ENCODE results near the gene GALNT9.

Gene GALNT9

DNA sequence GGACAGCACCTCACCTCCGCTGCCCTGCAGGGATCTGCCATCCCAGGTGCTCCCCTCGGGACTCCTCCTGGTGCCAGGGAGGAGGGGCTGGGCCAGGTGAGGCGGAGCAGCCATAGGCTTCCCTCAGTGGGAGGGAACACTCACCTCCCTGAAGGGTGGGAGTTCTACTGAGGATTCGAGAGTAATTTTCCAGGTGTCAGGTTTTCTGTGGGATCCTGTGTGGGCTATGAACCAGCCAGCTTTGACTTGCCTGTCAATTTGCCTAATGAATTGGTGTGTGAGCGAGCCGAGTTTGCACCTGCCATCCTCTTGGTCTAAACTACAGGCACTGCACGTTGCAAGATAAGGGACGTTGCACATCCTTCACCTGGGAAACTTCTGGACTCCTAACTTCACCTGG is 134.8 kb downstream of the GALNT9 start:
- no peak for DNase-seq

DNA sequence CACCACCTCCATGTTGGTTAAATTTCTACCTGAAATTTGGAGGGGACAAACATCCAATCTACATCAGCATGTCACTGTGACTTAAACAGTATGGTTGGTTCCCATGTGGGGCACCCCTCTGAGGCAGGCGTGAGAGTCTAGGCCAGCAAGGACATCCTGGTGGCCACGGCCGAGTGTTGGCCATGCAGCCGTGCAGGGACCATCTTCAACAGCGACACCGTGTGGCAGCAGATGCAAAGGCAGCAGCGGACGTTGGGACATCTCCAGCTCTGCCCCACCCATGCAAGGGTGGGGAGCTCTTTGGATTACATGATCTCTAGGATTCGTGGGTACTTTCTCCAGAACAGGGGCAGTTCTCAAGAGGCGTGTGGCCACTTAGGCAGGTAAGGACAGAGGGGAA is 135.3 kb downstream of the GALNT9 start:
- no peak for DNase-seq

GRCh38 chr12:132191715-132192553 is 137.5 kb downstream of the GALNT9 start:
- no peak for DNase-seq

GRCh38 chr12:132190834-132191500 is 138.4 kb downstream of the GALNT9 start:
- no peak for DNase-seq

GRCh38 chr12:132190012-132190755 is 139.2 kb downstream of the GALNT9 start:
- DNase-seq: no peak

GRCh38 chr12:132189378-132190011 is 139.9 kb downstream of the GALNT9 start:
- peak; percentile 94 for DNase-seq

DNA sequence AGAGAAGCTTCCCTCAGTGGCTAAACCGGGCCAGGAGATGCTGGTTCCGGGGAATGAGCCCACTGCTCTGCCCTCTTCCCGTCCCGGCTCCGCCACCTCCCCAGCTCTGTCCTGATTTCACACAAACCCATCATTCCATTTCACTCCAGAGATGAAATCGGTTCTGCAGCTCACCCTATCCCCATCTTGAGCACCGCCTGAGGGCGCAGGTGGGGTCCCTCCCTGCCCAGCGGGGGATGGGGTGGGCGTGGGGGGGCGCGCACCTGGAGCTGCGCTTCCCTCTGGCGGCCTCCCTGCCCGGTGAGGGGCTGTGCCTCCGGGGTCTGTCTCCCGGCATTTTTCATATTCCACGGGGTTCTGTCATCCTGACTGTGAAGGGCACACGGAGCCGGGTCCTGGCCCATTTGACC is 140.5 kb downstream of the GALNT9 start:
- no peak for DNase-seq

DNA sequence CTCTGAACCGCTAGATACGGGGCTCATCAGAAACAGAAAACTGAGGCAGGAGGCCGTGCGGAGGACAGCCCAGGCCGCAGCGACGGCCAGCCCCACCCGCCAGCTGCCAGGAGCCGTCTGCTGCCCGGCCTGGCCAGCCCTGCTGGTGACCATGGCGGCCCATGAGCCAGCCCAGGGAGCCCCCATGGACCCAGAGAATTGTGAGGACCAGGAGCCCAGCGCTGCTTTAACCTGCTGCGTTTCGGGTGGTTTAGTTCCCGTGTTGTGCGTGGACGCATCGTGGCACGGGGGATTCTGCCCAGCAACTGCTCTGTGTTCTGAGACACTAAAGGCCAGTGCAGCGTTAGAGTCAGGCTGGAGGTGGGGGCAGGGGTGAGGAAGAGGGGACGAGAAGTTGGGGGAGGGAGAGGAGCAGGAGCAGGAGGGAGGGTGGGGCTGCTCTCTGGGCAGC is 140.9 kb downstream of the GALNT9 start:
- no peak for DNase-seq

- DNase-seq: no peak
Measured at GRCh38 chr12:132187646-132188450, 141.5 kb downstream of the GALNT9 start.

DNA sequence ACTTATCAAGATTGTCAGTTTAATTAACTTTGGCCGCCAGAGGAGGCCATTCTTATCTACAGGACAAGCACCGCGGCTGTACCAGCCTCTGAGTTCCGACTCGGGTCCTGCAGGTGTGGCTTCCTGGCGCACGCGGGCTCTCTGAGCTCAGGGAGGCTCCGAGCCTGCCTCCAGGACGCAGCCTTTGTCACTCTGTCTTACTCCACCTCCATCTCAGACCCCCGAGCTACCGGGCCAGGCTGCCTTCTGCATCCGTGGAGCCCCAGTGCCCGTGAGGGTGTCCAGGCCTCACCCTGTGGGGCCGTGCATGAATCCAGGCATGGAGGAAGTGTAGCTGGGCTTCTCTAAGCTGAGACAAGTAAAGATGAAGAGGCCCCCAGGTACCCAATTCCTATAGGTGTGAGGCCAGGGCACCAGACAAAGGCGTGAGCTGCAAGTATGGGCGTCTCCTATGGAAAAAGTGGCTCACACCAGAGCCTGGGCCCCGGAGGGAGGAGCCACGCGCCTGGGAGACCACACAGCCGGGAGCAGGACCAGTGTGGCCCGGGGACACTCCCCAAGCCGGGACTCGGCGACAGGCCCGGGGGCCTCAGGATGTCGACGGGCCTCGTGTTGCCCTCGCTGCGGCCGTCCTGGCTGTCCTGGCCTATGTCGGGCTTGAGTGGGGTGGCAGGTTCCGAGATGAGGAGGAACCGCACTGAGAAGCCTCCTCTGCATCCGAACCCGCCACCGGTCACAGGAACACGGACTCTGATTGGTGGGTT is 142.3 kb downstream of the GALNT9 start:
- DNase-seq: no peak

DNA sequence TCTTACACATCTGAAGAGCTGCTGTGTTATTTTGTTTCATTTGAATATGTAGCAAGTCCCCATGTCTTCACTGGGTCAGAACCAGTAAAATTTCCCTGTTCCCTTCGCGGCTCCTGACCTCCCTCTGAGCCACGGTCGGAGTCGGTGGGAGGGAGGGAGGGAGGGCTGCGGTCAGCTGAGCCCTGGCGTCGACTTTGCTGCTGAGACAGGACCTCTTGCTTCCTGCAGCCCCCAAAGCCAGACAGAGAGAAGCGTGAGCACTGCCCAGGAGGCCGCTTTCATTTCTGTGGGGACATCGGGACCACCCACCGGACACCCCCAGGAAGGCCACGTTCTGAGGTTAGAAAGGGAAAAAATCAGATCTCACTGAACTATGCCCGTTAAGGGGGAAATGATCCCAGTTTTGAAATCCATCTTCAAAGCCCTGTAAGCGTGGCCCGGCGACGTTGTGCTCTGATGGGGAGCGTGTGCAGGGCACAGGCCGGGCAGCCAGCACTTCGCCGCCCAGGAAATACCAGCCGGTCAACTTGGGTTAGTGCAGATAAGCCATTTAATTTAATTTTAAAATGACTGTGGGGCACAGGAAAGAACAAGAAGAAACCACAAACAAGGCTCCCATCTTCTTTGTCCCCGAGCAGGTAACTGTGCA is 143.1 kb downstream of the GALNT9 start:
- DNase-seq: no peak

- no peak for DNase-seq
Measured at GRCh38 chr12:132185705-132186104, 143.7 kb downstream of the GALNT9 start.

DNA sequence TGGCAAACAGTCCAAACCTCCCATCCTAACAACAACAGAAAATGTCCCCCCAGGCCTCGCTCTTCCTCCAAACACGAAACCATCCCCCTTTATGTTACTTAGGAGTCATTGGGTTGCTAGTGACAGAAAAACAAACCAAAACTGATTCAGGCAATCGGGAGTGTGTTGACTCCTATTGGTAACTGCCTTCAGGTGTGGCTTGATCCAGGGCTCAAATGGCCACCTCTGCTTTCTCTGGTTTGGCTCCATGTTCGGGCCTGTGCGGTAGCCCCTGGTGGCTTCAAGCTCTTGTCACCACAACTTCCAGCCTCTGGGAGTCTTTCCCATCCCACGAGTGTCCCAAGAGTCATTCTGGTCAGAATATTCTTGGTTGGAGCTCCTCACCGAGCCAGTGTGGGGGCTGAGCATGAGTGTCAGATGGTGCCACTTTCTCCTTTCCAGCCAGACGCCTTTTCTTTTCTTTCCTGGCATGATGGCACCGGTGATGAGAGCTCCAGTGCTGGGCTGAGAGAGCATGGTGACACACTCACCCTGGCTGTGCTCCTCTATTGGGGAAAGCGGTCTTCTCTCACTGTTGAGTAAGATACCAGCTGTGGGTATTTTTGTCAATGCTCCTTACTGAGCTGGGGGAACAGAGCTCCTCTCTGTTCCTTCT is 146.6 kb downstream of the GALNT9 start:
- no peak for DNase-seq

- DNase-seq: no peak
Measured at GRCh38 chr12:132182206-132182710, 147.1 kb downstream of the GALNT9 start.

DNA sequence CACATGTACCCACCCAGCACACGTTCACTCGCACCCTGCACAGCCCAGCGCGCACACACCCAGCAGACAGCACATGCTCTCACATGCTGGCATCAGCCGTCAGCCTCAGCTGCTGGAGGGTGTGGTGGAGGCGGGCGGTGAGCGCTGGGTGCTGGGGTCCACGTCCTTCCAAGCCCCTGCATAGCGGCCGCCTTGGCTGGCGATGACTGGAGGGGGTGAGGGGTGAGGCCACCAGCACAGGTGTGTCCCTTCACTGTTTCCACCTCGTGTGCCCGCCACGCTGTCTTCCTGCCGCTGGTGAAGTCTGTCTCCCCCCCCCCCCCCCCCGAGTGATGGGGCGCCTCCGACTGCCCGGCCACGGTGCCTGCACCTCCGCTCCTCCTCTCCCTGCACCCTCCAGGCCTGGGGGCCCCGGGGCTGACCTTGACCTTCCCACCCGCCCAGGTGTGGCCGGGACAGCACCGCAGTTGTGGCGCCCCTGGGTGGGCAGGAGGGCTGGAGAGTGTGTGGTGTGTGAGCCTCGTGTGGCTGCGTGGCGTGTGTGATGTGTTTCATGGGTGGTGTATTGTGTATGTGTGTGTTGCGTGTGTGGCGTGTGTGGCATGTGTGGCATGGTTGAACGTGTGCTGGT is 147.7 kb downstream of the GALNT9 start:
- no peak for DNase-seq

GRCh38 chr12:132180648-132181546 is 148.5 kb downstream of the GALNT9 start:
- DNase-seq: no peak

DNA sequence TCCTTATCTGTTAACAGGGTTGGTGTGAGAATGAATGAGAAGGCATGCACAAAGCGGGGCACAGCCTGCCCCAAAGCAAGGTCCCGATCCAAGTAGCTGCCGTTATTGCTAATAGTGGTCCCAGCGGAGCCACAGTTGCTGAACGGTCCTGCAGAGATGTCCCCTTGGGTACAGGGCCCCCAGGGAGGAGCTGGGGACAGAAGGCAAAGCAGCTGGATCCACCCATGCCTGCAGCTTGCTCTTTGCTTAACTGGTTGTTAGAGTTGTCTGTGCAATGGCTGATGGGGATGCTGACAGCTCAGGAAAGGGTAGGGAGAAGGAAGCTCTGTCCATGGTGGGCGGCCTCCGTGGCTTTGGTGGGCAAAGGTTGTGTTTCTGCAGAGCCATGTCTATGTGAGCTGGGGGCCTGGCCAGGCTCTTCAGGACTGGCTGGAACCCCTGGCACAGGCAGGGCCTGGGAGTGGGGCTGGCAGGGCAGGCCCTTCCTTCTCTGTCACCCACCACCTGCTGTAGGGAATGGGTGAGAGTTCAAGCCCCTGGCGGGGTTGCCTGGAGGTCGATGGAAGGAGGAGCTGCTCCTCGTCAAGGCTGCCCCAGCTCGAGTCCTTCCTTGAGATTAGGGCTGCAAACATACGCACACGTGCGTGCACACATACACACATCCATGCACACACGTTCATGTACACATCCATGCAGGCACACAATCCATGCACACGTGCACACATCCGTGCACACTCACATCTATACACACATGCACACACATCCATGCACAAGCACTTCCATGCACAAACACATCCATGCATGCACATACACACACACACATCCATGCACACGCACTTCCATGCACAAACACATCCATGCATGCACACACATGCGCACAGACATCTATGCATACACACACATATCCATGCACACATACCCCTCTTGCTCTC is 149.7 kb downstream of the GALNT9 start:
- no peak for DNase-seq
